BLaER1 (cell line): Measurements from ENCODE around the gene ALG1.
"Not testable (repeated sequence)": the region's sequence is repeated elsewhere in the genome, so short reads cannot be mapped to it uniquely, and the experiment has no call there.

Source experiments
- H3K27ac ChIP-seq: shearing (Covaris generic); formaldehyde crosslinking; 2 replicates; pipeline ENCODE4 v1.8.1; 2022
- H3K27me3 ChIP-seq: shearing (Covaris generic); formaldehyde crosslinking; 2 replicates; pipeline ENCODE4 v1.8.1; 2022
- H3K36me3 ChIP-seq: shearing (Covaris generic); formaldehyde crosslinking; 2 replicates; pipeline ENCODE4 v1.8.1; 2022
- H3K4me1 ChIP-seq: shearing (Covaris generic); formaldehyde crosslinking; 2 replicates; pipeline ENCODE4 v1.8.1; 2022
- H3K4me2 ChIP-seq: shearing (Covaris generic); formaldehyde crosslinking; 2 replicates; pipeline ENCODE4 v1.8.1; 2022
- H3K4me3 ChIP-seq: shearing (Covaris generic); formaldehyde crosslinking; 2 replicates; pipeline ENCODE4 v1.8.1; 2022
- H3K9ac ChIP-seq: shearing (Covaris generic); formaldehyde crosslinking; 2 replicates; pipeline ENCODE4 v1.8.1; 2022
- H3K9me3 ChIP-seq: shearing (Covaris generic); formaldehyde crosslinking; 2 replicates; pipeline ENCODE4 v1.8.1; 2022
- H4K20me1 ChIP-seq: shearing (Covaris generic); formaldehyde crosslinking; 2 replicates; pipeline ENCODE4 v1.8.1; 2022

ALG1 gene

DNA sequence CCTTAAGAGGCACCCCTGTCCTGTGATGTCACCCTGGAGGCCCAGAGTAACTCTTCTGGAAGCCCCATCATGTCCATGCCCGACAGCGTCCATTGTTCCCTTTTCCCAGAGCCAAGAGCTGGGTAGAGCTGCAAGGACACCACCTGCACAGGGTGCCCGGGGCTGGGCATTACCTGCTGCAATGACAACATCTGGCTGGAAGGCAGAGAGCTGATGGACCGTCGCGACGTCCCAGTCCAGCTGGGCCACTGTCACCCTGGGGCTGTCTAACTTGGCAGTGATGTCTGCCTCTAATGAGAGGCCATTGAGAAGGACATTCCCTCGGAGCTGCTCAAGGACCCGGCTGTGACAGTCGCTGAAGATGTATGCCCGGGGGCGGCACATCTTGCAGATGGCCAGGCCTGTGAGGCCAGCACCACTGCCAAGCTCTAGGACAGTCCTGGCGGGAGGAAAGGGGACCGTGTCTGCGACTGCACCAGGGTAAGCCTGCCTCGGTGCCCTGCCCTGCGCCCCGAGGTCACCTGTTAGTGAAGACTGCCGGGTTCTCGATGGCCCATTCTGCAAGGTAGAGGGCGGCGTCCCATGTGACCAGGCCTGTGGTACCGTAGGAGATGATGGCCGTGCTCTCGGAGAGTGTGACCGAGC is 18.4 kb downstream of the ALG1 start:
- H3K4me2 ChIP-seq, H3K27ac ChIP-seq, H3K27me3 ChIP-seq, H3K9ac ChIP-seq, H3K4me3 ChIP-seq, H3K9me3 ChIP-seq, H4K20me1 ChIP-seq, H3K4me1 ChIP-seq: not testable (repeated sequence)
- H3K36me3 ChIP-seq = peaks cover 38% of the 10 kb centered on the region

DNA sequence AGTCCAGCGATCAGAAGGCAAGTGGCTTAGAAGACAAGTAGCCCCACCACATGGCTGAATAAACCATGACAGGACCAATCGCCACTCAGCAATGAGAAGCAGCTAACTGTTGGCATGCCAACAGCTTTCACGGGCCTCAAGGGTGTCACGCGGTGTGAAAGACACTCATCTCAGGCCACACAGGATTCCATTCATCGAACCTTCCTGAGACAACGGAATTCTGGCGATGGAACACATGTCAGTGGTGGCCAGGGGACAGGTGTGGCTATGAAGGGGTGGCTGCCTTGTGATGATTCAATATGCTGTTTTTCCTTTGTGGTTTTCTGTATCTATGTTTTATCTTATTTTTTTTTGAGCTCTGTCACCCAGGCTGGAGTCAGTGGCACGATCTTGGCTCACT is 18.9 kb downstream of the ALG1 start:
- not testable (repeated sequence) for H3K4me2 ChIP-seq, H4K20me1 ChIP-seq, H3K9me3 ChIP-seq, H3K4me1 ChIP-seq, H3K27me3 ChIP-seq, H3K27ac ChIP-seq, H3K9ac ChIP-seq, H3K4me3 ChIP-seq
- peaks cover 34% of the 10 kb centered on the region for H3K36me3 ChIP-seq

DNA sequence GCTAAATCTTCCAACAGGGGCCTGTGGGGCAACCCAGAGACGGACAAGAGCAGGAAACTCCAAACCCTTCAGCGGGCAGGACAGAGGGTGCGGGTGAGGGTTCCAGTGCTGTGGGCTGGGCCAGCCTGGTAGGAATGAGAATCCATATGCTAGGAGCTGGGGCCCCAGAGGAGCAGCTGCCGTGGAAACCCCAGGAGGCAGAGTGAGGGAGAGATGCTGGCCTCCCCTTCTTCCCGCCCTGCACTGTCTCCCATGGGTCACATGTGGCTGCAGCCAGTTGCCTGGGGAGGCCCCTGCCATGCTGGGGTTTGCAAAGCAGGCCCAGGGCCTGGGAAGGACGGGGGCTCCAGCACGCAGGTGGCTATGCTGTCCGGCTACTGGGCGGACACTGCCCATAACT is 21.4 kb downstream of the ALG1 start:
- not testable (repeated sequence) for H3K4me2 ChIP-seq, H3K27me3 ChIP-seq, H3K4me3 ChIP-seq, H3K27ac ChIP-seq, H3K4me1 ChIP-seq, H4K20me1 ChIP-seq, H3K9me3 ChIP-seq, H3K9ac ChIP-seq
- H3K36me3 ChIP-seq = peaks cover 20% of the 10 kb centered on the region; the same call in 1 of the 2 replicates

DNA sequence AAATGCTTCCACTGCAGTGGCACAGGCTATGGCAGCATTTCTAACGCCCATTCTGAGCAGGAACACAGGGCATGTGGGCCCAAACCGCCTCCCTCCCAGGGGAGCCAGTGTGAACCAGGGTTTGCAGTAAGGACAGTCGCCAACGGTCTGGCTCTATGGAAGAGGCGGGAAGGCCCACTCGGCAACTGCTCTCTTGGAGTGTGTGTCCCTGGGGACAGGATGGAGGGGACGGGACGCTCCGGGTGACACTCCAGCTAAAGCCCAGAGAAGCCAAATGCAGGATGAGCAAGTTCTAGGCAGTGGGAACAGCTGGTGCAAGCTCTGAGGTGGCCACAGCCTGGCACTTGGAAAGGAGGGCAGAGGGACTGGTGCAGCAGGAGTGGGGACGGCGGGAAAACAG is 22.1 kb downstream of the ALG1 start:
- H3K9me3 ChIP-seq, H3K9ac ChIP-seq, H3K27me3 ChIP-seq, H3K4me1 ChIP-seq, H4K20me1 ChIP-seq, H3K4me3 ChIP-seq, H3K4me2 ChIP-seq, H3K27ac ChIP-seq: not testable (repeated sequence)
- H3K36me3 ChIP-seq = peaks cover 13% of the 10 kb centered on the region; the same call in 1 of the 2 replicates

DNA sequence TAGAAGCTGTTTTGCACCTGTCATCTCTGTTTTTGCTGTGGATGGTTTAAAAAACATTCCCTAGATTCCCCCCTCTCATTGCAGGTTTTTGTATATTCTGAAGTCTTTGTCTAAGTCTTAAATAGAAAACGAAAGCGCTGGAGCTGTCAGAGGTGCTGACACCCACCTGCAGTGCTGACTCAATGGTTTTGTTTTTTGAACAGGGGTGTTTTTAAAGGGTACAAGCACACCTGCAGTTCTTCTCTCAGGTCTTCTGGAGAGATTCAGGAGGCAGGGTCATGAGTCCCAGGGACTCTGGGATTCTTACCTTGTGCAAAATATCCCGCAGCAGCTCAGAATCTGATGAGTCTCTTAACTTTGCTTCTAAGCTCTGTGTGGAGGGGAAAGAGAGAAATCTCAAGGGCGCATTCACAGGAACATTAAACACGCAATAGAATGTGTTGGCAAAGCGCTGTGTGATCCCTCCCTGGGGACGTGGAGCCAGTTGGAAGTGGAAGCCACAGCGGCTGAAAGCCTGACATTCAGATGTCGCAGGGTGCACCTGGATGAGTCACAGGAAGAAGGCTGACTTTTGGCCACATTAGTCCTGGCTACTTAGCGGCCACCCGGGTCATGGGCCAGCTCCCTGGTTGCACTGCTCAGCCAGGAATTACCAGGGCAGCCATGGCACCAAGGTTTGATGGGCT is 23.6 kb downstream of the ALG1 start:
- not testable (repeated sequence) for H3K9ac ChIP-seq, H3K9me3 ChIP-seq, H4K20me1 ChIP-seq, H3K4me2 ChIP-seq, H3K27me3 ChIP-seq, H3K4me1 ChIP-seq, H3K27ac ChIP-seq, H3K36me3 ChIP-seq, H3K4me3 ChIP-seq

DNA sequence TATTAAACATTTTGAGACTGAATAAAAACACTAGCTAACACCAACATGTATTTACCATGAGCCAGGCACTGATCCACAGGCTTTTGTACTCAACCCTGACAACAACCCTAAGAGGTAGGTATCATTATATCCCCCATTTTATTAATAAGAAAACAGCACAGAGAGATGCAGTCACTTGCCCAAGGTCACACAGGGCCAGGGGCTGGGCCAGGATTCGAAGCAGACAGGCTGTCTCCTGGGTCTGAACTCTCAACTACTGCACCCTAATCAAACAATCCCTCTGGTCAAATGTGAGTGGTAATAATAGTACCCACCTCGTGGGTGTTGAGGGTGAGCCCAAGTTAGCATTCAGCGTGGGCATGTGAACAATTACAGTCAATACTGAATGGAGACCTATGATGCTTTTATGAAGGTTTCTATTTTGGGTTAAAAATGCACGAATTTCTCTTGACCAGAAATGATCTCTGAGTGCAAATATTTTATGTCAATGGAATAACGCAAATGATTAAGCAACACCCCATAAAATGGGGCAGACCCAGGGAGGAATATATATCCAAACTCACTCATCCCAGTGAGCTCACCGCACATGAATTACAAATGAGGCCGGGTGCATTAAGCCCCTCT is 24.9 kb downstream of the ALG1 start:
- not testable (repeated sequence) for H4K20me1 ChIP-seq, H3K4me1 ChIP-seq, H3K9me3 ChIP-seq, H3K27ac ChIP-seq, H3K27me3 ChIP-seq, H3K36me3 ChIP-seq
- H3K4me2 ChIP-seq = peak overlapping the region; percentile 91
- peak overlapping the region; percentile 79 for H3K4me3 ChIP-seq
- H3K9ac ChIP-seq = peak overlapping the region; percentile 85

DNA sequence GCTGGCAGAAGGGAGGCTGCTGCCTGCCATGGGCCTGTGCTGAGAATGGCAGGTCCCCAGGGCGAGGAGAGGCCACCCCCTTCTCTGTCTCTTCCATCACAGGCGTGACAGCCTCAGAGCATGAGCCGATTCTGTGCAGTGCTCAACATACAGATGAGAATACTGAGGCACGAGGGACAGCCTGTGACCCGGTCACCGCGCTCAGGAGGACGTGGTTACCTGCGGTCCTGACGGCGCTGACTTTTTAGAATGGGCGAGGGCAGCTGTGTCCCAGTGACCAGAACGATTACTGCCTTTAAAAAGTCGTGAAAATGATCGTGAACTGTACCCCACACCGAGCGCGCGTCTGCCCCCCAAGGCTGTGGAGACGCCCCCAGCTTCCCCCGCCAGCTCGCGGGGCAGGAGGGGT is 25.4 kb downstream of the ALG1 start:
- H3K36me3 ChIP-seq, H3K9me3 ChIP-seq, H4K20me1 ChIP-seq, H3K4me1 ChIP-seq, H3K27me3 ChIP-seq: not testable (repeated sequence)
- H3K27ac ChIP-seq = peak overlapping the region; percentile 78
- H3K9ac ChIP-seq = peak overlapping the region; percentile 85
- H3K4me3 ChIP-seq = peak overlapping the region; percentile 79
- peak overlapping the region; percentile 91 for H3K4me2 ChIP-seq

DNA sequence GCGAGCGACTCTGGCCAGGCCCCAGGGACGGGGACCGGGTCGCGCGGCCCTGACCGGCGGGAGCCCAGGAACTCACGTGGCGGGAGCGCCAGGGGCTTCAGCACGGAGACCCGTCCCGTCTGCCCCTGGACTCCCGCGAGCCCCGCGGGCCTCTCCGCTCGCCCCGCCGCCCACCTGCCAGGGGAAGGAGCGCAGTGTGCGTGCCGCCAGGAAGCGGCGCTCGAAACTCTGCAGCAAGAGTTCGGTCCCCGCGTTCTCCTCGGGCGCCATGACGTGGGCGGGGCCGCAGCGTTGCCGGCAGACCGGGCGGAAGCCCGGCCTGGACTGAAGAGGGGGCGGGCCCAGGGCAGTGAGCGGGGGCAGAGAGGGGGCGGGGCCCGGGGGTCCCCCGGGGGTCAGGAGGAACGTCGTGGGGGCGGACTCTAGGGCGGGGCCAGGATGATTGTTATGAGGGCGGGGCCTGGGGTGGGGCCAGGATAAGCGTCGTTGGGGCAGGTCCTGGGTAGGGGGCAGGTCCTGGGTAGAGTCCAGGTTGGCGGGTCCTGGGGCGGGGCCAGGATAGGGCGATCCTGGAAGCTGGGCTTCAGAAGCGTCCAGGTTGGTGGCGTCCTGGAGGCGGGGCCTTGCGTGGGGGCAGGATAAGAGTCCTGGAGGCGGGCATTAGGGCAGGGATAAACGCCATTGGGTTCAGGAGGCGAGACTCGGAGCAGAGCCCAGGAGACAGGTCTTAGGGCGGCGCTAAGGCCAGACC is 26.0 kb downstream of the ALG1 start, which contains the start of gene EEF2KMT:
TSS of gene EEF2KMT (minus strand) at position 326 of the 751 bp plus-strand sequence. CDS start at position 270, 56 bp downstream.
- H3K27ac ChIP-seq = peak within 1 kb of the TSS; percentile 78
- not testable (repeated sequence) for H4K20me1 ChIP-seq, H3K27me3 ChIP-seq, H3K9me3 ChIP-seq, H3K36me3 ChIP-seq, H3K4me1 ChIP-seq
- peak within 1 kb of the TSS; percentile 91 for H3K4me2 ChIP-seq
- peak within 1 kb of the TSS; percentile 79 for H3K4me3 ChIP-seq
- H3K9ac ChIP-seq = peak within 1 kb of the TSS; percentile 85

DNA sequence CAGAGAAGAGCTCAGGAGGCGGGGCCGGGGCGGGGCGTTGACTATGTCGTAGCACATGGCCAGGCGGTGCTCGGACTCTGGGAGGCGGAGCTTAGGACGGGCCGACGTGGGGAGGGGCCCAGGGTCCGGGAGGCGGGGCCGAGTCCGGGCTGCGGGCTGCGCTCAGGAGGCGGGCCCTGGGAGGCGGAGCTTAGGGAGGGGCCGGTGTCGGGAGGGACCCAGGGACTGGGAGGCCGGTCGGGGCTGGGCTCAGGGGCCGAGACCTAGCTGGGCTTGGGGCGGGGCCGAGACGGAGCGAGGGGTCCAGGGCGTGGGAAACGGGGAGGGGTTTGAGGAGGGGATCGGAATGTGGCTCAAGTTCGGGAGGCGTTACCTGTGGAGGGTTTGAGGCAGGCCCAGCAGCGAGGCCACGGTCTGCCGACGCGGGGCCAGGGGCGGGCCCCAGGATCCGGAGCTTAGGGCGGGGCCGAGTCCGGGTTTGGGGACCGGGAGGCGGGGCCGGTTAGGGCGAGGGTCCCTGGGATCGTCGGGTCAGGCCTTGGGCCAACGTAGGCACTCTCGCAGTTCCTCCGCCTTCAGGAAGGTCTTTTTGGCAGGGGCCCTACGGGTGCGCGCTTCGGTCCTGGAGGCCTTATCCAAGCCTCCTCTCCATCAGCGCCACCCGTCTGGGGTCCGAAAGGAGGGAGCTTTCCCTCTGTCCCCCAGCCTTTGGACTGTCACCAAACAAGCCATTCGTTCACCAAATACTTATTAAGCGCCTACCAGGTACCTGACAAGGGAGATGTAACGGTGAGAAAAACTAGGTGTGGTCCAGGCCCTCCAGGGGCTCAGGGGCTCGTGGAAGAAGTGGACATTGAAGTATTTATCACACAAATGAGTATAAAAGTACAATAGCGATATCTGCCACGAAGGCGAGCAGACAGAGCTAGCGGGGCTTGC is 26.8 kb downstream of the ALG1 start:
- not testable (repeated sequence) for H3K9me3 ChIP-seq

DNA sequence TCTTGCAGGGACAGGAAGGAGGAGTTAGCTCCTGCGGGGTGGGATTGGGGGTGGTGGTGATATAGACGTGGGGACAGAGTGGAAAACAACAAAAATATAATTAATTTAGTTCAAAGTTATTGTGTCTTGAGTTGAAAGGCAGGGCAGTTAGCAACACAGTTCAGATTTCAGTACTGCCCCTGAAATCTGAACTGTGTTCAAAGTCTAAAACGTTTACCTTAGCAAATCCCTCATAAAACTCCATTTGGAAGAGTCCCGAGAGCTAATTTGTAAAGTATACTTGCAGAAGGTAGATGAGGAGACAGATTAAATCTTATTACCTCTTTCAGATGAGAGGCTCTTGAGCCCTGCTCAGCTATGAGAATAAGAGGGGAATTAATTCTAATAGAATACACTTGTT is 27.5 kb downstream of the ALG1 start:
- H3K4me2 ChIP-seq = not testable (repeated sequence)

More for the DNA sequence above, 26.8 kb downstream of the ALG1 start:
- not testable (repeated sequence) for H3K4me1 ChIP-seq, H3K27me3 ChIP-seq, H3K36me3 ChIP-seq, H4K20me1 ChIP-seq, H3K27ac ChIP-seq
- Histone ChIP-seq H3K4me2 (peak overlapping the region; percentile 87), H3K4me3 (peak overlapping the region; percentile 79), H3K9ac (peak overlapping the region; percentile 61; the same call in 1 of the 2 replicates)

DNA sequence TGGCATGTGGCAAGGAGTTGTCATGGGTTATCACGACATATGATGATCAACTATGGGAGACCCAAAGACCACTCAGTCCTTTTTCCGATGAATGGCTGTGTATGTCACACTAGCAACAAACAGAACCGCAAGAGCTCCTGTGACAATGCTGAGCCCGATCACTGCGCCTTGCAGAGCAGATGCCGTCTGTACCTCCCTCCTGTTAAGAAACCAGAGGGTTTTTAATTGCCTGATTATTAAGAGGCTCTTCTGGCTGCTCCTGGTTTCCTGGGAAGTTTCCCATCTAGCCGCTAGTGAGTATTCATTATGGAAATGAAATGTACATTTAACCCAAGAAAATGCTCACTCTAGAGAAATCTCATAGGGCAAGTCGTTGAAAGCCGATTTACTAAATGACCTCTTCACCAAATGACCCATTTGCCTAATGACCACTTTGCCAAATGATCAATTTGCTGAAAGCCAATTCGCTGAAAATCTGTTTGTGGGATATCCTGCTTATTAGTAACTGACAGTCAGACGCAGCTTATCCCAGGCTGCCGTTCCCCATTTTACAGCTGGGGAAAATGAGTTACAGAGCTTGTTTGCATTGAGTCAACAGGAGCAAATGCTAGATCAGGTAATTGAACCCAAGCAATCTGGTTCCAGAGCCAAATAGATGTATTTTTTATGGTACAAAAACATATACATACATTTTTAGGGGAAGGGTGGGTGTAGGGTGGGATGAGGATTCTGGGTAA is 31.8 kb downstream of the ALG1 start:
- H3K4me1 ChIP-seq, H3K4me2 ChIP-seq, H3K36me3 ChIP-seq, H4K20me1 ChIP-seq, H3K27ac ChIP-seq, H3K4me3 ChIP-seq, H3K9me3 ChIP-seq, H3K27me3 ChIP-seq, H3K9ac ChIP-seq: not testable (repeated sequence)

More for the DNA sequence above, 27.5 kb downstream of the ALG1 start:
- H3K27me3 ChIP-seq, H3K4me1 ChIP-seq, H3K36me3 ChIP-seq, H3K9me3 ChIP-seq, H4K20me1 ChIP-seq, H3K9ac ChIP-seq, H3K27ac ChIP-seq, H3K4me3 ChIP-seq: not testable (repeated sequence)

DNA sequence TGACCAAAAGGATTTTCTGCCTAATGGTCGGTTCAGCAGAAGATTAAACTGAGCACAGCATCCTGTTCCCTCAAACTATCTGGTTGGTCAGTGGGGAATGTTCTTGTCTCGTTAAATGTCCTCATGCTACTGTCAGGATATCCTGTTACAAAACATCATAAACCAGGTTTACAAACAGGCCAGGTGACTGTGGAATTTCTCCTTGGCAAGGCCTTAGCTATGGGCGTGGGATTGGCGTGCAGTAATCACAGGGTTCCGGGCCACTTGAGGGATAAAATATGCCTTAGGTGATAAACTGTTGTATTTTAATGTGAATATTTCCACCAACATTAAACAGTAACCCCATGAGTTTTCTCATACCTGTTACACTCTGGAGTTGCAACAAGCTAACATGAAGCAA is 33.4 kb downstream of the ALG1 start:
- not testable (repeated sequence) for H3K4me1 ChIP-seq, H3K4me2 ChIP-seq, H3K9me3 ChIP-seq, H4K20me1 ChIP-seq, H3K27me3 ChIP-seq, H3K4me3 ChIP-seq, H3K9ac ChIP-seq, H3K36me3 ChIP-seq, H3K27ac ChIP-seq
